ENCODE results near the gene RCAN3.

RCAN3 gene

GRCh38 chr1:24477309-24477708 lies 25.3 kb upstream of the RCAN3 start:
- no peak overlapping the region for H3K9ac ChIP-seq (ENCODE audit: low read length)
- no peak overlapping the region for H3K4me2 ChIP-seq (ENCODE audit: low read depth, low read length)
- H3K4me1 ChIP-seq (ENCODE audit: low read length) = peaks cover 4% of the 10 kb centered on the region; the same call in 1 of the 2 replicates
- no peaks in the 10 kb centered on the region for H3F3A ChIP-seq (ENCODE audit: insufficient read depth, low read length)
- no peaks in the 10 kb centered on the region for H3K36me3 ChIP-seq (replicated peaks; ENCODE audit: insufficient read depth, low read length)
- no peak overlapping the region for H3K4me3 ChIP-seq (ENCODE audit: low read length)
- H4K20me1 ChIP-seq (ENCODE audit: insufficient read depth, low read length) = no peaks in the 10 kb centered on the region
- no peak overlapping the region for H3K27ac ChIP-seq (ENCODE audit: low read length)
- H3K9me2 ChIP-seq (replicated peaks; ENCODE audit: insufficient read depth, low read length) = no peaks in the 10 kb centered on the region
- H3K9me3 ChIP-seq (replicated peaks; ENCODE audit: insufficient read depth, low read length) = no peaks in the 10 kb centered on the region
- no peaks in the 10 kb centered on the region for H3K79me2 ChIP-seq (ENCODE audit: low read length)
- no peak for DNase-seq
- no peak overlapping the region for H2AFZ ChIP-seq (ENCODE audit: low read length)
- H3K27me3 ChIP-seq (replicated peaks; ENCODE audit: insufficient read depth, low read length) = no peaks in the 10 kb centered on the region
- no peak for TF ChIP-seq CTCF (IDR thresholded peaks at IDR 0.05; ENCODE audit: low read length)
- TF ChIP-seq EZH2 (optimal IDR thresholded peaks at IDR 0.05; ENCODE audit: low read depth, low read length) = no peak
- no peak for TF ChIP-seq EZH2phosphoT487 (IDR thresholded peaks at IDR 0.05; ENCODE audit: low read length)

GRCh38 chr1:24481101-24481500 lies 21.5 kb upstream of the RCAN3 start:
- no peaks in the 10 kb centered on the region for H3K27me3 ChIP-seq (replicated peaks; ENCODE audit: insufficient read depth, low read length)
- no peaks in the 10 kb centered on the region for H3F3A ChIP-seq (ENCODE audit: insufficient read depth, low read length)
- H3K36me3 ChIP-seq (replicated peaks; ENCODE audit: insufficient read depth, low read length) = no peaks in the 10 kb centered on the region
- no peaks in the 10 kb centered on the region for H3K9me3 ChIP-seq (replicated peaks; ENCODE audit: insufficient read depth, low read length)
- no peaks in the 10 kb centered on the region for H3K9me2 ChIP-seq (replicated peaks; ENCODE audit: insufficient read depth, low read length)
- peak overlapping the region; percentile 1; the same call in 1 of the 2 replicates for H3K4me2 ChIP-seq (ENCODE audit: low read depth, low read length)
- no peak overlapping the region for H3K4me3 ChIP-seq (ENCODE audit: low read length)
- H3K79me2 ChIP-seq (ENCODE audit: low read length) = no peaks in the 10 kb centered on the region
- no peak overlapping the region for H3K9ac ChIP-seq (ENCODE audit: low read length)
- TF ChIP-seq EZH2 (optimal IDR thresholded peaks at IDR 0.05; ENCODE audit: low read depth, low read length) = no peak
- no peak for TF ChIP-seq EZH2phosphoT487 (IDR thresholded peaks at IDR 0.05; ENCODE audit: low read length)
- no peak for TF ChIP-seq CTCF (IDR thresholded peaks at IDR 0.05; ENCODE audit: low read length)
- peak; percentile 34 for DNase-seq
- H2AFZ ChIP-seq (ENCODE audit: low read length) = peak overlapping the region; percentile 14; the same call in 1 of the 2 replicates
- H4K20me1 ChIP-seq (ENCODE audit: insufficient read depth, low read length) = no peaks in the 10 kb centered on the region
- peaks cover 4% of the 10 kb centered on the region; the same call in 1 of the 2 replicates for H3K4me1 ChIP-seq (ENCODE audit: low read length)
- peak overlapping the region; percentile 7; the same call in 1 of the 2 replicates for H3K27ac ChIP-seq (ENCODE audit: low read length)

- Histone ChIP-seq H3K4me1 (ENCODE audit: low read length) (peaks cover 4% of the 10 kb centered on the region; the same call in 1 of the 2 replicates), H3K4me2 (ENCODE audit: low read depth, low read length) (peak overlapping the region; percentile 1; the same call in 1 of the 2 replicates), H4K20me1 (ENCODE audit: insufficient read depth, low read length) (no peaks in the 10 kb centered on the region), H3F3A (ENCODE audit: insufficient read depth, low read length) (no peaks in the 10 kb centered on the region), H3K27me3 (replicated peaks; ENCODE audit: insufficient read depth, low read length) (no peaks in the 10 kb centered on the region), H2AFZ (ENCODE audit: low read length) (peak overlapping the region; percentile 14), H3K79me2 (ENCODE audit: low read length) (no peaks in the 10 kb centered on the region), H3K36me3 (replicated peaks; ENCODE audit: insufficient read depth, low read length) (no peaks in the 10 kb centered on the region), H3K27ac (ENCODE audit: low read length) (no peak overlapping the region), H3K9me3 (replicated peaks; ENCODE audit: insufficient read depth, low read length) (no peaks in the 10 kb centered on the region), H3K9me2 (replicated peaks; ENCODE audit: insufficient read depth, low read length) (no peaks in the 10 kb centered on the region), H3K9ac (ENCODE audit: low read length) (no peak overlapping the region), H3K4me3 (ENCODE audit: low read length) (no peak overlapping the region)
- TF ChIP-seq EZH2 (optimal IDR thresholded peaks at IDR 0.05; ENCODE audit: low read depth, low read length) (no peak), CTCF (IDR thresholded peaks at IDR 0.05; ENCODE audit: low read length) (no peak), EZH2phosphoT487 (IDR thresholded peaks at IDR 0.05; ENCODE audit: low read length) (no peak)
- DNase-seq = no peak
Observed at GRCh38 chr1:24481843-24482610, 20.6 kb upstream of the RCAN3 start.

Measured in MM.1S (cell line).